GM12878 (cell line): Measurements from ENCODE around the gene SLC25A39. TPM values are rescaled to one million over a fixed set of nuclear protein-coding genes. Genes with fewer than 3 reads are reported as not detected.

Experiments used
- ATF7 ChIP-seq: fragments of 450-650 bp; IDR thresholded peaks from 2 replicates; pipeline ENCODE4 v1.6.1; 2016; ENCODE audit warnings: low read depth, mild to moderate bottlenecking
- BCL11A ChIP-seq: IDR thresholded peaks from 2 replicates; pipeline ENCODE4 v1.6.1; 2011; ENCODE audit warnings: low read depth, low read length
- CBX5 ChIP-seq: sonication (generic); IDR thresholded peaks from 2 replicates; pipeline ENCODE4 v1.6.1; 2016; ENCODE audit warnings: low read depth, moderate library complexity, mild to moderate bottlenecking, inconsistent platforms
- CHD2 ChIP-seq: IDR thresholded peaks from 2 replicates; pipeline ENCODE4 v1.6.1; 2011; ENCODE audit warnings: low read depth, low read length, improper control_type of control experiment, borderline replicate concordance
- EGR1 ChIP-seq, 2 experiments: IDR thresholded peaks; 1 replicate in 1 of 2; 2 replicates in 1 of 2; pipeline ENCODE4 v1.6.1; 2011 to 2012; ENCODE audit warnings: low read depth in 2 of 2, low read length in 2 of 2, borderline replicate concordance in 1 of 2, mild to moderate bottlenecking in 1 of 2, moderate library complexity in 1 of 2
- HDAC2 ChIP-seq: fragments of 200-600 bp; sonication (generic); IDR thresholded peaks from 2 replicates; pipeline ENCODE4 v1.6.1; 2017
- JUND ChIP-seq: IDR thresholded peaks from 2 replicates; pipeline ENCODE4 v1.6.1; 2012; ENCODE audit warnings: low read depth, mild to moderate bottlenecking, low read length, improper control_type of control experiment, moderate library complexity
- KDM1A ChIP-seq: fragments of 200-600 bp; sonication (generic); IDR thresholded peaks from 2 replicates; pipeline ENCODE4 v1.6.1; 2016; ENCODE audit warnings: borderline replicate concordance
- NBN ChIP-seq: fragments of 450-650 bp; IDR thresholded peaks from 2 replicates; pipeline ENCODE4 v1.6.1; 2016
- NFXL1 ChIP-seq: fragments of 450-650 bp; IDR thresholded peaks from 2 replicates; pipeline ENCODE4 v1.6.1; 2017; ENCODE audit warnings: antibody characterized with exemption, mild to moderate bottlenecking, borderline replicate concordance
- NKRF ChIP-seq: fragments of 450-650 bp; conservative IDR thresholded peaks from 2 replicates; pipeline ENCODE4 v1.6.1; 2017; ENCODE audit warnings: mild to moderate bottlenecking, moderate library complexity
- POU2F2 ChIP-seq: IDR thresholded peaks from 3 replicates; pipeline ENCODE4 v1.6.1; 2011; ENCODE audit warnings: low read depth, mild to moderate bottlenecking, low read length, borderline replicate concordance
- SMAD1 ChIP-seq: fragments of 450-650 bp; IDR thresholded peaks from 2 replicates; pipeline ENCODE4 v1.6.1; 2018; ENCODE audit warnings: mild to moderate bottlenecking, low read depth; ENCODE audit not compliant: partially characterized antibody
- SMAD5 ChIP-seq: IDR thresholded peaks from 2 replicates; pipeline ENCODE4 v1.6.1; 2016; ENCODE audit warnings: antibody characterized with exemption, low read depth
- SMC3 ChIP-seq: IDR thresholded peaks from 2 replicates; pipeline ENCODE4 v1.6.1; 2011; ENCODE audit warnings: low read length, improper control_type of control experiment, borderline replicate concordance
- STAT3 ChIP-seq: IDR thresholded peaks from 2 replicates; pipeline ENCODE4 v1.6.1; 2011; ENCODE audit warnings: low read depth, low read length, improper control_type of control experiment
- TAF1 ChIP-seq: IDR thresholded peaks from 2 replicates; pipeline ENCODE4 v1.6.1; 2011; ENCODE audit warnings: mild to moderate bottlenecking, low read depth, low read length, borderline replicate concordance
- TCF12 ChIP-seq: IDR thresholded peaks from 2 replicates; pipeline ENCODE4 v1.6.1; 2011; ENCODE audit warnings: low read depth, mild to moderate bottlenecking, low read length
- ZNF207 ChIP-seq: fragments of 450-650 bp; IDR thresholded peaks from 2 replicates; pipeline ENCODE4 v1.6.1; 2014; ENCODE audit warnings: antibody characterized with exemption, mild to moderate bottlenecking, borderline replicate concordance
- ZNF384 ChIP-seq: IDR thresholded peaks from 2 replicates; pipeline ENCODE4 v1.6.1; 2012; ENCODE audit warnings: low read depth, mild to moderate bottlenecking, low read length, improper control_type of control experiment, borderline replicate concordance
- ZZZ3 ChIP-seq: IDR thresholded peaks from 2 replicates; pipeline ENCODE4 v1.6.1; 2011; ENCODE audit warnings: low read depth; ENCODE audit not compliant: control insufficient read depth, insufficient read length
- polyA plus RNA-seq, 11 experiments: library from polyadenylated mRNA; depleted of rRNA in 4 of 11; unstranded in 6 of 11; stranded (reverse) in 5 of 11; fragments of >200 nt; fragmentation: Nextera tagmentation in 4 of 11; fragmentation: Illumina TruSeq in 1 of 11; extraction: Ambion mirVana in 4 of 11; extraction: Trizol in 1 of 11; gene quantifications; 1 replicate in 1 of 11; 2 replicates in 10 of 11; pipeline versions ENCODE4 v1.2.1 to v1.2.3, GENCODE V29; 2011 to 2016; ENCODE audit warnings: inconsistent platforms in 2 of 11, missing spikeins in 2 of 11, low read depth in 1 of 11
- total RNA-seq, 4 experiments: library from RNA; depleted of rRNA in 3 of 4; stranded (reverse); fragments of >200 nt in 3 of 4; fragmentation: Illumina TruSeq in 1 of 4; extraction: Trizol in 1 of 4; gene quantifications; 2 replicates each; pipeline versions ENCODE4 v1.2.1 to v1.2.3, GENCODE V29; 2013 to 2021
- TF ChIP-seq, protein P1 (sequence below), 3 experiments: IDR thresholded peaks in 2 of 3; conservative IDR thresholded peaks in 1 of 3; 2 replicates each; pipeline ENCODE4 v1.5.1; 2011; ENCODE audit warnings: low read depth in 3 of 3, low read length in 3 of 3, mild to moderate bottlenecking in 3 of 3, control low read depth in 2 of 3, moderate library complexity in 2 of 3, inconsistent platforms in 1 of 3, mixed read lengths in 1 of 3; ENCODE audit not compliant: control insufficient read depth in 2 of 3, insufficient read depth in 1 of 3; ENCODE audit errors: extremely low read depth in 1 of 3
- TF ChIP-seq, protein P2 (sequence below): IDR thresholded peaks from 2 replicates; pipeline ENCODE4 v1.6.1; 2011; ENCODE audit warnings: borderline replicate concordance, low read depth, mild to moderate bottlenecking, moderate library complexity, mixed read lengths, low read length; ENCODE audit not compliant: insufficient read depth; ENCODE audit errors: extremely low read length
- TF ChIP-seq, protein P3 (sequence below): fragments of 150-350 bp; IDR thresholded peaks from 2 replicates; pipeline ENCODE4 v1.6.1; 2016; ENCODE audit warnings: low read depth, low read length

Gene SLC25A39
- total and polyA plus RNA-seq, 10 of the 15 experiments (the other 5 are each of a cell fraction or from before 2014, with no cell fraction given), result 3.5 to 270 (median 150) TPM

DNA sequence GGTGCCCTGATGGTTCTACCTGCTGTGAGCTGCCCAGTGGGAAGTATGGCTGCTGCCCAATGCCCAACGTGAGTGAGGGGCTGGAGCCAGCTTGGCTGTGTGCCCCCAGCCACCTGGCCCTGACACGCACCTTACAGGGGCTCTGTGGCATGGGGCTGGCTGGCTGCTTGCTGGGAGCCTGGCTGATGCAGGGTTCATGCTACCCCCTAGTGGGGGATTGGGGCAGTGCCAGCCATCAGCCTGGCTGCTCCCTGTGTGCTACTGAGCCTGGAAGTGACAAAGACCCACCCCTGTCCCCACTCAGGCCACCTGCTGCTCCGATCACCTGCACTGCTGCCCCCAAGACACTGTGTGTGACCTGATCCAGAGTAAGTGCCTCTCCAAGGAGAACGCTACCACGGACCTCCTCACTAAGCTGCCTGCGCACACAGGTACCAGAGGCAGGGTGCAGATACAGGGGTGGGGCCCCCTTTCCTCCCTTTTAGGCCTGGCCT, 26.2 kb upstream of the SLC25A39 start (continued):
- TF ChIP-seq, protein P1, sequence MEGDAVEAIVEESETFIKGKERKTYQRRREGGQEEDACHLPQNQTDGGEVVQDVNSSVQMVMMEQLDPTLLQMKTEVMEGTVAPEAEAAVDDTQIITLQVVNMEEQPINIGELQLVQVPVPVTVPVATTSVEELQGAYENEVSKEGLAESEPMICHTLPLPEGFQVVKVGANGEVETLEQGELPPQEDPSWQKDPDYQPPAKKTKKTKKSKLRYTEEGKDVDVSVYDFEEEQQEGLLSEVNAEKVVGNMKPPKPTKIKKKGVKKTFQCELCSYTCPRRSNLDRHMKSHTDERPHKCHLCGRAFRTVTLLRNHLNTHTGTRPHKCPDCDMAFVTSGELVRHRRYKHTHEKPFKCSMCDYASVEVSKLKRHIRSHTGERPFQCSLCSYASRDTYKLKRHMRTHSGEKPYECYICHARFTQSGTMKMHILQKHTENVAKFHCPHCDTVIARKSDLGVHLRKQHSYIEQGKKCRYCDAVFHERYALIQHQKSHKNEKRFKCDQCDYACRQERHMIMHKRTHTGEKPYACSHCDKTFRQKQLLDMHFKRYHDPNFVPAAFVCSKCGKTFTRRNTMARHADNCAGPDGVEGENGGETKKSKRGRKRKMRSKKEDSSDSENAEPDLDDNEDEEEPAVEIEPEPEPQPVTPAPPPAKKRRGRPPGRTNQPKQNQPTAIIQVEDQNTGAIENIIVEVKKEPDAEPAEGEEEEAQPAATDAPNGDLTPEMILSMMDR (IDR thresholded peaks at IDR 0.05 in 2 of 3, conservative IDR thresholded peaks at IDR 0.05 in 1 of 3; ENCODE audit: control insufficient read depth in 2 of 3, extremely low read depth in 1 of 3, insufficient read depth in 1 of 3, low read depth in 3 of 3, low read length in 3 of 3), result peak; percentile 87 to 97 (median 88)
- no peak for TF ChIP-seq POU2F2
- TF ChIP-seq BCL11A, result no peak
- TF ChIP-seq TCF12, result 0 out of 2 replicates have a peak, but pooled peaks have one; percentile 16
- no peak for TF ChIP-seq HDAC2
- TF ChIP-seq NFXL1, result no peak
- TF ChIP-seq NKRF, result no peak
- TF ChIP-seq SMAD1, result no peak
- no peak for TF ChIP-seq KDM1A
- TF ChIP-seq NBN, result no peak
- no peak for TF ChIP-seq TAF1
- TF ChIP-seq EGR1 (IDR thresholded peaks at IDR 0.05; ENCODE audit: borderline replicate concordance in 1 of 2, low read depth in 2 of 2, low read length in 2 of 2), result no peak
- no peak for TF ChIP-seq SMAD5
- no peak for TF ChIP-seq ZNF384
- TF ChIP-seq, protein P2, sequence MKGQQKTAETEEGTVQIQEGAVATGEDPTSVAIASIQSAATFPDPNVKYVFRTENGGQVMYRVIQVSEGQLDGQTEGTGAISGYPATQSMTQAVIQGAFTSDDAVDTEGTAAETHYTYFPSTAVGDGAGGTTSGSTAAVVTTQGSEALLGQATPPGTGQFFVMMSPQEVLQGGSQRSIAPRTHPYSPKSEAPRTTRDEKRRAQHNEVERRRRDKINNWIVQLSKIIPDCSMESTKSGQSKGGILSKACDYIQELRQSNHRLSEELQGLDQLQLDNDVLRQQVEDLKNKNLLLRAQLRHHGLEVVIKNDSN, result no peak
- no peak for TF ChIP-seq ZNF207
- no peak for TF ChIP-seq STAT3
- no peak for TF ChIP-seq CBX5
- TF ChIP-seq ZZZ3, result no peak
- TF ChIP-seq JUND, result no peak
- TF ChIP-seq, protein P3, sequence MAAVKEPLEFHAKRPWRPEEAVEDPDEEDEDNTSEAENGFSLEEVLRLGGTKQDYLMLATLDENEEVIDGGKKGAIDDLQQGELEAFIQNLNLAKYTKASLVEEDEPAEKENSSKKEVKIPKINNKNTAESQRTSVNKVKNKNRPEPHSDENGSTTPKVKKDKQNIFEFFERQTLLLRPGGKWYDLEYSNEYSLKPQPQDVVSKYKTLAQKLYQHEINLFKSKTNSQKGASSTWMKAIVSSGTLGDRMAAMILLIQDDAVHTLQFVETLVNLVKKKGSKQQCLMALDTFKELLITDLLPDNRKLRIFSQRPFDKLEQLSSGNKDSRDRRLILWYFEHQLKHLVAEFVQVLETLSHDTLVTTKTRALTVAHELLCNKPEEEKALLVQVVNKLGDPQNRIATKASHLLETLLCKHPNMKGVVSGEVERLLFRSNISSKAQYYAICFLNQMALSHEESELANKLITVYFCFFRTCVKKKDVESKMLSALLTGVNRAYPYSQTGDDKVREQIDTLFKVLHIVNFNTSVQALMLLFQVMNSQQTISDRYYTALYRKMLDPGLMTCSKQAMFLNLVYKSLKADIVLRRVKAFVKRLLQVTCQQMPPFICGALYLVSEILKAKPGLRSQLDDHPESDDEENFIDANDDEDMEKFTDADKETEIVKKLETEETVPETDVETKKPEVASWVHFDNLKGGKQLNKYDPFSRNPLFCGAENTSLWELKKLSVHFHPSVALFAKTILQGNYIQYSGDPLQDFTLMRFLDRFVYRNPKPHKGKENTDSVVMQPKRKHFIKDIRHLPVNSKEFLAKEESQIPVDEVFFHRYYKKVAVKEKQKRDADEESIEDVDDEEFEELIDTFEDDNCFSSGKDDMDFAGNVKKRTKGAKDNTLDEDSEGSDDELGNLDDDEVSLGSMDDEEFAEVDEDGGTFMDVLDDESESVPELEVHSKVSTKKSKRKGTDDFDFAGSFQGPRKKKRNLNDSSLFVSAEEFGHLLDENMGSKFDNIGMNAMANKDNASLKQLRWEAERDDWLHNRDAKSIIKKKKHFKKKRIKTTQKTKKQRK, result no peak
- peak; percentile 62 for TF ChIP-seq SMC3
- no peak for TF ChIP-seq CHD2
- TF ChIP-seq ATF7, result no peak
